GM12878 (cell line): Measurements from ENCODE around the gene MRGPRE. TPM values are rescaled to one million over a fixed set of nuclear protein-coding genes. Genes with fewer than 3 reads are reported as not detected.

Source experiments
- ATAC-seq: fragments of 200-7000 bp; cut with Tn5 transposase; 3 replicates; pipeline ENCODE4 v1.9.1; 2020; ENCODE audit warnings: mild to moderate bottlenecking, moderate library complexity
- BruUV-seq: library from RNA; stranded (reverse); fragments of 400-500 nt; replicated peaks from 2 replicates; lab custom pipeline; 2021; lab: Mats Ljungman, UMichigan
- CTCF ChIA-PET: fragments of 300-600 bp; sonication (Branson Sonifier 250); formaldehyde crosslinking; extraction: SDS; loops from one replicate; lab custom pipeline; 2021; ENCODE audit warnings: inconsistent platforms; lab: Yijun Ruan, JAX
- POLR2A ChIA-PET: fragments of 350-600 bp; formaldehyde crosslinking; extraction: SDS; loops from one replicate; lab custom pipeline; 2021; ENCODE audit warnings: inconsistent platforms; lab: Charles Lee
- RAD21 ChIA-PET: fragments of 300-600 bp; sonication (Branson Sonifier 250); formaldehyde crosslinking; loops from one replicate; lab custom pipeline; 2023; ENCODE audit warnings: antibody characterized with exemption; ENCODE audit not compliant: unreplicated experiment; lab: Charles Lee
- SMC1A ChIA-PET: fragments of 300-600 bp; sonication (Branson Sonifier 250); formaldehyde crosslinking; loops from one replicate; lab custom pipeline; 2023; ENCODE audit not compliant: unreplicated experiment, uncharacterized antibody; lab: Charles Lee
- DNase-seq: peaks from one replicate; pipeline ENCODE4 v3.0.0-alpha.2; 2011; ENCODE audit warnings: low read depth, low spot score
- FAIRE-seq: peaks from 3 replicates; lab custom pipeline; 2011; peaks lifted over from hg19 to GRCh38; lab: Jason Lieb, UNC
- H2AFZ ChIP-seq: 2 replicates; pipeline ENCODE4 v1.6.0; 2011; ENCODE audit warnings: low read depth, low read length, control low read depth; ENCODE audit not compliant: control insufficient read depth
- H3K27ac ChIP-seq: 2 replicates; pipeline ENCODE4 v1.5.1; 2011; ENCODE audit warnings: control low read depth; ENCODE audit not compliant: control insufficient read depth, insufficient read depth
- H3K27me3 ChIP-seq, 2 experiments: replicated peaks in 1 of 2; 2 replicates each; pipeline versions ENCODE4 v1.6.0 to v1.6.1; 2011; ENCODE audit warnings: low read length in 1 of 2; ENCODE audit not compliant: control insufficient read depth in 2 of 2, insufficient read depth in 2 of 2
- H3K36me3 ChIP-seq, 2 experiments: 2 replicates each; pipeline ENCODE4 v1.5.1; 2011; ENCODE audit warnings: low read length in 1 of 2; ENCODE audit not compliant: control insufficient read depth in 2 of 2, insufficient read depth in 2 of 2
- H3K4me1 ChIP-seq: 2 replicates; pipeline ENCODE4 v1.6.1; 2011; ENCODE audit warnings: mild to moderate bottlenecking, low read length, moderate library complexity, mixed read lengths; ENCODE audit not compliant: control insufficient read depth, insufficient read depth
- H3K4me2 ChIP-seq: 2 replicates; pipeline ENCODE4 v1.6.0; 2011; ENCODE audit warnings: control low read depth; ENCODE audit not compliant: control insufficient read depth, insufficient read depth
- H3K4me3 ChIP-seq: fragments of 200-600 bp; sonication (generic); 2 replicates; pipeline ENCODE4 v1.5.1; 2016
- H3K79me2 ChIP-seq: 2 replicates; pipeline ENCODE4 v1.6.0; 2011; ENCODE audit warnings: low read length; ENCODE audit not compliant: control insufficient read depth, insufficient read depth
- H3K9ac ChIP-seq: 2 replicates; pipeline ENCODE4 v1.8.0; 2011; ENCODE audit warnings: low read length, control low read depth, mixed read lengths; ENCODE audit not compliant: control insufficient read depth, insufficient read depth
- H3K9me3 ChIP-seq: replicated peaks from 3 replicates; pipeline ENCODE4 v1.5.1; 2011; ENCODE audit warnings: mild to moderate bottlenecking, low read length; ENCODE audit not compliant: control insufficient read depth, insufficient read depth
- H4K20me1 ChIP-seq: 2 replicates; pipeline ENCODE4 v1.6.0; 2011; ENCODE audit not compliant: control insufficient read depth, insufficient read depth
- BRCA1 ChIP-seq: IDR thresholded peaks from 2 replicates; pipeline ENCODE4 v1.6.1; 2011; ENCODE audit warnings: low read depth, low read length, improper control_type of control experiment
- FOXM1 ChIP-seq: IDR thresholded peaks from 2 replicates; pipeline ENCODE4 v1.6.1; 2012; ENCODE audit warnings: low read depth, mild to moderate bottlenecking, inconsistent platforms, low read length, moderate library complexity
- GATAD2B ChIP-seq: fragments of 450-650 bp; conservative IDR thresholded peaks from 2 replicates; pipeline ENCODE4 v1.6.1; 2017; ENCODE audit warnings: low read depth, mild to moderate bottlenecking, moderate library complexity
- HDAC6 ChIP-seq: fragments of 200-600 bp; sonication (generic); IDR thresholded peaks from one replicate; pipeline ENCODE4 v1.8.0; 2017; ENCODE audit warnings: antibody characterized with exemption; ENCODE audit not compliant: unreplicated experiment
- JUND ChIP-seq: IDR thresholded peaks from 2 replicates; pipeline ENCODE4 v1.6.1; 2012; ENCODE audit warnings: low read depth, mild to moderate bottlenecking, low read length, improper control_type of control experiment, moderate library complexity
- MEF2A ChIP-seq: IDR thresholded peaks from 2 replicates; pipeline ENCODE4 v1.6.1; 2011; ENCODE audit warnings: low read depth, mild to moderate bottlenecking, low read length, moderate library complexity; ENCODE audit not compliant: insufficient read depth
- MTA2 ChIP-seq: fragments of 450-650 bp; IDR thresholded peaks from 2 replicates; pipeline ENCODE4 v1.6.1; 2016; ENCODE audit warnings: low read depth, mild to moderate bottlenecking, moderate library complexity
- MXI1 ChIP-seq: fragments of 150-350 bp; IDR thresholded peaks from 2 replicates; pipeline ENCODE4 v1.6.1; 2011; ENCODE audit warnings: low read depth, mild to moderate bottlenecking, inconsistent platforms, low read length, improper control_type of control experiment
- MYC ChIP-seq: IDR thresholded peaks from 2 replicates; pipeline ENCODE4 v1.6.1; 2011; ENCODE audit warnings: mild to moderate bottlenecking, low read length, moderate library complexity, inconsistent platforms; ENCODE audit not compliant: insufficient read depth, insufficient replicate concordance, insufficient read length, severe bottlenecking
- POLR2AphosphoS5 ChIP-seq: IDR thresholded peaks from 2 replicates; pipeline ENCODE4 v1.6.1; 2011; ENCODE audit warnings: mild to moderate bottlenecking, low read length, inconsistent platforms
- RUNX3 ChIP-seq: IDR thresholded peaks from 2 replicates; pipeline ENCODE4 v1.6.1; 2012; ENCODE audit warnings: low read length, inconsistent platforms
- STAT1 ChIP-seq: fragments of 450-650 bp; conservative IDR thresholded peaks from 2 replicates; pipeline ENCODE4 v1.6.1; 2014; ENCODE audit warnings: antibody characterized with exemption, mild to moderate bottlenecking
- TBL1XR1 ChIP-seq: IDR thresholded peaks from 2 replicates; pipeline ENCODE4 v1.6.1; 2012; ENCODE audit warnings: low read depth, low read length, improper control_type of control experiment
- YBX1 ChIP-seq: fragments of 450-650 bp; IDR thresholded peaks from 2 replicates; pipeline ENCODE4 v1.6.1; 2016; ENCODE audit warnings: antibody characterized with exemption
- WGBS: methylation state at CpG from one replicate; pipeline ENCODE4 v1.1.6; 2016; ENCODE audit warnings: low lambda C conversion rate; ENCODE audit not compliant: insufficient replicate concordance, insufficient coverage; ENCODE audit errors: missing lambda C conversion rate; 5-methylcytosine and 5-hydroxymethylcytosine counted together
- in situ Hi-C: fragments of 300-500 bp; cut with MboI; formaldehyde crosslinking; loops from 9 replicates; pipeline ENCODE4 v1.14.3; 2018; ENCODE audit warnings: mixed read lengths
- intact Hi-C: fragments of 100-400 bp; cut with micrococcal nuclease; formaldehyde crosslinking; loops from one replicate; pipeline ENCODE4 v1.14.2; 2022; ENCODE audit not compliant: unreplicated experiment
- polyA plus RNA-seq, 11 experiments: library from polyadenylated mRNA; depleted of rRNA in 4 of 11; unstranded in 6 of 11; stranded (reverse) in 5 of 11; fragments of >200 nt; fragmentation: Nextera tagmentation in 4 of 11; fragmentation: Illumina TruSeq in 1 of 11; extraction: Ambion mirVana in 4 of 11; extraction: Trizol in 1 of 11; gene quantifications; 1 replicate in 1 of 11; 2 replicates in 10 of 11; pipeline versions ENCODE4 v1.2.1 to v1.2.3, GENCODE V29; 2011 to 2016; ENCODE audit warnings: inconsistent platforms in 2 of 11, missing spikeins in 2 of 11, low read depth in 1 of 11
- total RNA-seq, 4 experiments: library from RNA; depleted of rRNA in 3 of 4; stranded (reverse); fragments of >200 nt in 3 of 4; fragmentation: Illumina TruSeq in 1 of 4; extraction: Trizol in 1 of 4; gene quantifications; 2 replicates each; pipeline versions ENCODE4 v1.2.1 to v1.2.3, GENCODE V29; 2013 to 2021

MRGPRE gene
- total and polyA plus RNA-seq, 10 of the 15 experiments (the other 5 are each of a cell fraction or from before 2014, with no cell fraction given), result 0.34 TPM; not detected in 9

- intact Hi-C loops (no loop called here), in situ Hi-C loops (no loop called here)
- TF ChIP-seq MTA2 (no peak), FOXM1 (no peak), BRCA1 (no peak), MYC (no peak), GATAD2B (no peak), JUND (no peak), STAT1 (no peak), YBX1 (no peak), MEF2A (no peak), HDAC6 (no peak), POLR2AphosphoS5 (no peak), TBL1XR1 (no peak), RUNX3 (no peak), MXI1 (no peak)
- no peaks in the 10 kb centered on the region for H3K4me1 ChIP-seq
- no peak for DNase-seq
- FAIRE-seq, result no peak
- RAD21 ChIA-PET, result no interaction called here
- H3K27ac ChIP-seq, result no peak overlapping the region
- peaks cover 0 to 2% of the 10 kb centered on the region in 2 experiments; a peak in 3 of 4 replicates for H3K27me3 ChIP-seq
- no peak overlapping the region for H3K4me2 ChIP-seq
- no TSS peak for BruUV-seq
- no peaks in the 10 kb centered on the region for H4K20me1 ChIP-seq
- WGBS, result 29% methylated on average over 15 of the region's 15 CpGs
- POLR2A ChIA-PET, result no interaction called here
- H3K79me2 ChIP-seq, result no peaks in the 10 kb centered on the region
- no peak overlapping the region for H3K9ac ChIP-seq
- H3K4me3 ChIP-seq, result no peak overlapping the region
- H3K9me3 ChIP-seq, result no peaks in the 10 kb centered on the region
- no peak overlapping the region for H2AFZ ChIP-seq
- CTCF ChIA-PET, result no interaction called here
- ATAC-seq, result no peak
- SMC1A ChIA-PET, result no interaction called here
- H3K36me3 ChIP-seq, result no peaks in the 10 kb centered on the region
These were observed 31.1 kb downstream of the MRGPRE start for GRCh38 chr11:3201112-3201581.
